HepG2 (cell line): ENCODE measurements around the gene KCNIP4. TPM values are rescaled to one million over a fixed set of nuclear protein-coding genes. Genes with fewer than 3 reads are reported as not detected.

Source experiments
- ATAC-seq: fragments of 200-7000 bp; cut with Tn5 transposase; 3 replicates; pipeline ENCODE4 v1.9.1; 2020; ENCODE audit warnings: mild to moderate bottlenecking, moderate library complexity
- BruUV-seq: library from RNA; stranded (reverse); fragments of 400-500 nt; replicated peaks from 2 replicates; lab custom pipeline; 2021; lab: Mats Ljungman, UMichigan
- CTCF ChIA-PET: fragments of 300-600 bp; formaldehyde crosslinking; extraction: SDS; loops from one replicate; lab custom pipeline; 2021; ENCODE audit warnings: low total read pairs, inconsistent platforms, low intra/inter-chr PET ratio; lab: Yijun Ruan, JAX
- POLR2A ChIA-PET: fragments of 350-600 bp; sonication (Branson Sonifier 250); formaldehyde crosslinking; loops from one replicate; lab custom pipeline; 2020; ENCODE audit warnings: antibody characterized with exemption, inconsistent platforms; lab: Yijun Ruan, JAX
- DNase-seq: peaks from one replicate; pipeline ENCODE4 v3.0.0-alpha.2; 2015; ENCODE audit warnings: low spot score
- FAIRE-seq: peaks from 3 replicates; lab custom pipeline; 2011; peaks lifted over from hg19 to GRCh38; lab: Jason Lieb, UNC
- H2AFZ ChIP-seq: one replicate; pipeline ENCODE4 v1.6.1; 2011; ENCODE audit warnings: low read length, inconsistent platforms
- H3K27ac ChIP-seq: fragments of 300-600 bp; 3 replicates; pipeline ENCODE4 v1.8.0; 2011; ENCODE audit warnings: mixed run types, mild to moderate bottlenecking, mixed read lengths, low read length, inconsistent platforms; ENCODE audit not compliant: insufficient read depth; ENCODE audit errors: extremely low read length
- H3K27me3 ChIP-seq, 2 experiments: fragments of 200-600 bp in 1 of 2; 2 replicates in 1 of 2; 3 replicates in 1 of 2; pipeline versions ENCODE4 v1.6.0 to v1.8.0; 2011; ENCODE audit warnings: low read length in 2 of 2, mild to moderate bottlenecking in 2 of 2, moderate library complexity in 2 of 2, inconsistent platforms in 1 of 2; ENCODE audit not compliant: insufficient read depth in 2 of 2, control insufficient read depth in 1 of 2
- H3K36me3 ChIP-seq, 2 experiments: fragments of 200-600 bp in 1 of 2; replicated peaks in 1 of 2; 2 replicates in 1 of 2; 3 replicates in 1 of 2; pipeline versions ENCODE4 v1.5.1 to v1.8.0; 2011; ENCODE audit warnings: low read length in 2 of 2, inconsistent platforms in 1 of 2; ENCODE audit not compliant: insufficient read depth in 2 of 2, control insufficient read depth in 1 of 2
- H3K4me1 ChIP-seq: 2 replicates; pipeline ENCODE4 v1.5.1; 2012; ENCODE audit warnings: low read length, inconsistent platforms; ENCODE audit not compliant: insufficient read depth
- H3K4me2 ChIP-seq: 2 replicates; pipeline ENCODE4 v1.6.0; 2011; ENCODE audit warnings: low read depth, low read length, inconsistent platforms
- H3K4me3 ChIP-seq, 3 experiments: fragments of 200-600 bp in 1 of 3; sonication (generic), shearing (Covaris generic) in 1 of 3; replicated peaks in 1 of 3; 2 replicates each; pipeline ENCODE4 v1.5.1; 2011 to 2016; ENCODE audit warnings: low read length in 3 of 3, inconsistent platforms in 2 of 3, low read depth in 2 of 3, mild to moderate bottlenecking in 2 of 3, control low read depth in 1 of 3, mixed read lengths in 1 of 3; ENCODE audit not compliant: insufficient read depth in 1 of 3
- H3K79me2 ChIP-seq: one replicate; pipeline ENCODE4 v1.6.1; 2011; ENCODE audit warnings: low read length, inconsistent platforms; ENCODE audit not compliant: insufficient read depth
- H3K9ac ChIP-seq: 2 replicates; pipeline ENCODE4 v1.6.0; 2011; ENCODE audit warnings: mild to moderate bottlenecking, low read depth, low read length, inconsistent platforms; ENCODE audit not compliant: insufficient read depth
- H3K9me3 ChIP-seq: 2 replicates; pipeline ENCODE4 v1.5.1; 2012; ENCODE audit warnings: mild to moderate bottlenecking, low read length
- H4K20me1 ChIP-seq: 2 replicates; pipeline ENCODE4 v1.6.0; 2011; ENCODE audit warnings: inconsistent platforms, mild to moderate bottlenecking, low read length, moderate library complexity; ENCODE audit not compliant: insufficient read depth
- DPF2 ChIP-seq: sonication (generic); formaldehyde crosslinking; IDR thresholded peaks from 2 replicates; pipeline ENCODE4 v1.4.0; 2020; ENCODE audit warnings: mild to moderate bottlenecking, low read depth, missing genetic modification reagents, borderline replicate concordance
- E2F2 ChIP-seq: sonication (generic); formaldehyde crosslinking; IDR thresholded peaks from 2 replicates; pipeline ENCODE4 v1.4.0; 2020; ENCODE audit warnings: missing genetic modification reagents, borderline replicate concordance
- FOXO1 ChIP-seq: sonication (generic); formaldehyde crosslinking; IDR thresholded peaks from 2 replicates; pipeline ENCODE4 v1.4.0; 2020; ENCODE audit warnings: missing genetic modification reagents
- GATAD1 ChIP-seq: IDR thresholded peaks from 2 replicates; pipeline ENCODE4 v1.6.1; 2016; ENCODE audit warnings: missing genetic modification reagents, missing compliant biosample characterization
- HNF4G ChIP-seq, 2 experiments: sonication (generic) in 1 of 2; formaldehyde crosslinking in 1 of 2; IDR thresholded peaks; 2 replicates each; pipeline versions ENCODE4 v1.4.0 to v1.6.1; 2011 to 2020; ENCODE audit warnings: borderline replicate concordance in 2 of 2, low read depth in 2 of 2, mild to moderate bottlenecking in 2 of 2, low read length in 1 of 2, missing genetic modification reagents in 1 of 2, moderate library complexity in 1 of 2
- HNRNPUL1 ChIP-seq: fragments of 200-400 bp; formaldehyde crosslinking; IDR thresholded peaks from 2 replicates; pipeline ENCODE4 v1.6.1; 2017; ENCODE audit warnings: low read depth, mild to moderate bottlenecking, low read length, moderate library complexity
- KDM3A ChIP-seq: IDR thresholded peaks from 2 replicates; pipeline ENCODE4 v1.6.1; 2018; ENCODE audit warnings: low read depth, missing compliant biosample characterization
- NFE2 ChIP-seq: sonication (generic); formaldehyde crosslinking; IDR thresholded peaks from 2 replicates; pipeline ENCODE4 v1.4.0; 2020; ENCODE audit warnings: missing genetic modification reagents
- NR2F2 ChIP-seq: IDR thresholded peaks from 2 replicates; pipeline ENCODE4 v1.6.1; 2012; ENCODE audit warnings: low read depth, inconsistent platforms, borderline replicate concordance
- RFX5 ChIP-seq: IDR thresholded peaks from 2 replicates; pipeline ENCODE4 v1.6.1; 2011; ENCODE audit warnings: low read depth, low read length, improper control_type of control experiment
- RFXANK ChIP-seq: IDR thresholded peaks from 2 replicates; pipeline ENCODE4 v1.6.1; 2016
- SP5 ChIP-seq: IDR thresholded peaks from 2 replicates; pipeline ENCODE4 v1.6.1; 2016; ENCODE audit warnings: low read depth, borderline replicate concordance
- SRSF9 ChIP-seq: fragments of 200-400 bp; formaldehyde crosslinking; IDR thresholded peaks from 2 replicates; pipeline ENCODE4 v1.6.1; 2018; ENCODE audit warnings: borderline replicate concordance, mild to moderate bottlenecking, low read depth, low read length; ENCODE audit not compliant: insufficient read depth, poor library complexity, severe bottlenecking
- ZBTB1 ChIP-seq: sonication (generic); formaldehyde crosslinking; IDR thresholded peaks from 2 replicates; pipeline ENCODE4 v1.4.0; 2020; ENCODE audit warnings: missing genetic modification reagents, borderline replicate concordance
- ZFP91 ChIP-seq: sonication (generic); formaldehyde crosslinking; IDR thresholded peaks from 2 replicates; pipeline ENCODE4 v1.9.0; 2022; ENCODE audit warnings: missing genetic modification reagents, mild to moderate bottlenecking, borderline replicate concordance
- ZSCAN22 ChIP-seq: sonication (generic); formaldehyde crosslinking; IDR thresholded peaks from 2 replicates; pipeline ENCODE4 v1.4.0; 2020; ENCODE audit warnings: mild to moderate bottlenecking, missing genetic modification reagents
- WGBS: methylation state at CpG from one replicate; pipeline ENCODE4 v1.1.6; 2017; ENCODE audit warnings: low lambda C conversion rate; 5-methylcytosine and 5-hydroxymethylcytosine counted together
- in situ Hi-C: cut with HindIII; loops from 2 replicates; pipeline ENCODE4 v1.10.0; 2017; ENCODE audit warnings: low pct_unique_long_range_greater_than_20kb; ENCODE audit not compliant: extremely low pct_ligation_motif_present
- intact Hi-C: fragments of 100-400 bp; cut with micrococcal nuclease; formaldehyde crosslinking; loops from one replicate; pipeline ENCODE4 v1.10.0; 2022; ENCODE audit not compliant: unreplicated experiment
- polyA plus RNA-seq, 8 experiments: library from polyadenylated mRNA; depleted of rRNA in 3 of 8; stranded (reverse) in 7 of 8; unstranded in 1 of 8; fragments of >200 nt; fragmentation: Illumina TruSeq in 4 of 8; extraction: Trizol in 4 of 8; gene quantifications; 2 replicates each; pipeline versions ENCODE4 v1.2.1 to v1.2.3, GENCODE V29; 2011 to 2016; ENCODE audit warnings: low read depth in 4 of 8, missing spikeins in 1 of 8, mixed read lengths in 1 of 8; ENCODE audit not compliant: insufficient read depth in 1 of 8
- total RNA-seq, 5 experiments: library from RNA; depleted of rRNA; stranded (reverse); fragments of >200 nt; fragmentation: Illumina TruSeq; extraction: Trizol; gene quantifications; 2 replicates each; pipeline ENCODE4 v1.2.3, GENCODE V29; 2016; ENCODE audit warnings: low read depth in 1 of 5
- TF ChIP-seq, protein P1 (sequence below): sonication (generic); formaldehyde crosslinking; IDR thresholded peaks from 2 replicates; pipeline ENCODE4 v1.5.1; 2020; ENCODE audit warnings: missing genetic modification reagents, mild to moderate bottlenecking, borderline replicate concordance
- TF ChIP-seq, protein P2 (sequence below): sonication (generic); formaldehyde crosslinking; IDR thresholded peaks from 2 replicates; pipeline ENCODE4 v1.8.0; 2022; ENCODE audit warnings: mild to moderate bottlenecking, missing genetic modification reagents, borderline replicate concordance

The KCNIP4 gene
- total and polyA plus RNA-seq, 2 of the 13 experiments (the other 11 are each of a cell fraction or from before 2014, with no cell fraction given), result 0.09 TPM; not detected in 1

GRCh38 chr4:21013501-21013900 lies 935.1 kb downstream of the KCNIP4 start (continued):
- TF ChIP-seq ZSCAN22 (CRISPR knock-in tag), result no peak
- TF ChIP-seq, protein P1, sequence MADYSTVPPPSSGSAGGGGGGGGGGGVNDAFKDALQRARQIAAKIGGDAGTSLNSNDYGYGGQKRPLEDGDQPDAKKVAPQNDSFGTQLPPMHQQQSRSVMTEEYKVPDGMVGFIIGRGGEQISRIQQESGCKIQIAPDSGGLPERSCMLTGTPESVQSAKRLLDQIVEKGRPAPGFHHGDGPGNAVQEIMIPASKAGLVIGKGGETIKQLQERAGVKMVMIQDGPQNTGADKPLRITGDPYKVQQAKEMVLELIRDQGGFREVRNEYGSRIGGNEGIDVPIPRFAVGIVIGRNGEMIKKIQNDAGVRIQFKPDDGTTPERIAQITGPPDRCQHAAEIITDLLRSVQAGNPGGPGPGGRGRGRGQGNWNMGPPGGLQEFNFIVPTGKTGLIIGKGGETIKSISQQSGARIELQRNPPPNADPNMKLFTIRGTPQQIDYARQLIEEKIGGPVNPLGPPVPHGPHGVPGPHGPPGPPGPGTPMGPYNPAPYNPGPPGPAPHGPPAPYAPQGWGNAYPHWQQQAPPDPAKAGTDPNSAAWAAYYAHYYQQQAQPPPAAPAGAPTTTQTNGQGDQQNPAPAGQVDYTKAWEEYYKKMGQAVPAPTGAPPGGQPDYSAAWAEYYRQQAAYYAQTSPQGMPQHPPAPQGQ (CRISPR knock-in tag), result no peak
- no peak for TF ChIP-seq GATAD1 (CRISPR knock-in tag)
- TF ChIP-seq KDM3A (CRISPR knock-in tag), result no peak
- TF ChIP-seq NFE2 (CRISPR knock-in tag), result no peak
- TF ChIP-seq, all 625 proteins: peak for 0

DNA sequence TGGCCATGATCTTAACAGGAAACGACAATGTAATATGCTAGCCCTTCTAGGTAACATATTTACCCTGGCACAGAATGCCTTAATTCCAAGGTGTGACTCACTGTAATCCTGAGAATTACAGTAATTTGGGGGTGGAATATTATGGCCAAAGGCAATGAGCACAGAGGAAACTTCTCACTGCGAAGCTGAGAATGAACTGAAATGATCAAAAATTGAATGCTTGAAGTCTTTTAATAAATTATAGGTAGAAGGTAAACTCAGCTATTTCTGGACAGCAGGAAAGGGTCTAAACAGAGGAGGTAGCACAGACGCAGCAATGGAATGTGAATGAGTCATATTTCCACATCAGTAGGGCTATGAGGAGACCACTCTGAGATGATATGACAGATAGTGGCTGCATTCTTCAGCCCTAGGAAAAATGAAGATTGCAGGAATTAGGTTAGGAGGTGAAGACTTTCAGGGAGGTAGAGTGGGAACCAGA lies 935.7 kb downstream of the KCNIP4 start:
- ATAC-seq, result no peak
- CTCF ChIA-PET, result no interaction called here
- no peak overlapping the region for H2AFZ ChIP-seq
- H3K9me3 ChIP-seq, result no peaks in the 10 kb centered on the region
- H3K9ac ChIP-seq, result no peak overlapping the region
- in situ Hi-C loops, result no loop called here
- H3K79me2 ChIP-seq, result no peaks in the 10 kb centered on the region
- H3K27me3 ChIP-seq, result no peaks in the 10 kb centered on the region
- H3K27ac ChIP-seq, result no peak overlapping the region
- no peak for DNase-seq
- POLR2A ChIA-PET, result no interaction called here
- 0% methylated on average over 3 of the region's 3 CpGs for WGBS
- BruUV-seq, result no TSS peak
- H3K36me3 ChIP-seq, result no peaks in the 10 kb centered on the region
- no peaks in the 10 kb centered on the region for H3K4me1 ChIP-seq
- no peak for FAIRE-seq
- H3K4me3 ChIP-seq, result no peak overlapping the region
- no peaks in the 10 kb centered on the region for H4K20me1 ChIP-seq
- intact Hi-C loops, result no loop called here
- no peak overlapping the region for H3K4me2 ChIP-seq
- TF ChIP-seq NR2F2, result no peak
- TF ChIP-seq DPF2, result no peak
- TF ChIP-seq SRSF9, result no peak
- no peak for TF ChIP-seq E2F2 (CRISPR knock-in tag)
- TF ChIP-seq RFXANK (CRISPR knock-in tag), result no peak
- TF ChIP-seq HNF4G (IDR thresholded peaks at IDR 0.05; ENCODE audit: borderline replicate concordance, low read depth, low read length), result no peak
- no peak for TF ChIP-seq HNF4G (CRISPR knock-in tag; IDR thresholded peaks at IDR 0.05; ENCODE audit: borderline replicate concordance, low read depth)
- no peak for TF ChIP-seq HNRNPUL1
- TF ChIP-seq ZFP91, result no peak
- no peak for TF ChIP-seq FOXO1
- TF ChIP-seq, protein P2, sequence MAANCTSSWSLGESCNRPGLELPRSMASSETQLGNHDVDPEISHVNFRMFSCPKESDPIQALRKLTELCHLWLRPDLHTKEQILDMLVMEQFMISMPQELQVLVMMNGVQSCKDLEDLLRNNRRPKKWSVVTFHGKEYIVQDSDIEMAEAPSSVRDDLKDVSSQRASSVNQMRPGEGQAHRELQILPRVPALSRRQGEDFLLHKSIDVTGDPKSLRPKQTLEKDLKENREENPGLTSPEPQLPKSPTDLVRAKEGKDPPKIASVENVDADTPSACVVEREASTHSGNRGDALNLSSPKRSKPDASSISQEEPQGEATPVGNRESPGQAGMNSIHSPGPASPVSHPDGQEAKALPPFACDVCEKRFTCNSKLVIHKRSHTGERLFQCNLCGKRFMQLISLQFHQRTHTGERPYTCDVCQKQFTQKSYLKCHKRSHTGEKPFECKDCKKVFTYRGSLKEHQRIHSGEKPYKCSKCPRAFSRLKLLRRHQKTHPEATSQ (CRISPR knock-in tag), result no peak
- TF ChIP-seq SP5 (CRISPR knock-in tag), result no peak
- TF ChIP-seq RFX5, result no peak
- TF ChIP-seq ZBTB1 (CRISPR knock-in tag), result no peak
